ENCODE results near the gene MAP3K8. TPM values are rescaled to one million over a fixed set of nuclear protein-coding genes. Genes with fewer than 3 reads are reported as not detected.

The MAP3K8 gene
- total and polyA plus RNA-seq, 9 of the 15 experiments (the other 6 are each of a cell fraction or from before 2014, with no cell fraction given) = 6.9 to 23.6 (median 13.6) TPM

- no peak for TF ChIP-seq MTF1 (CRISPR knock-in tag; IDR thresholded peaks at IDR 0.05; ENCODE audit: borderline replicate concordance)
- no peak for TF ChIP-seq PML (IDR thresholded peaks at IDR 0.05; ENCODE audit: low read length)
- TF ChIP-seq SMAD2 (IDR thresholded peaks at IDR 0.05; ENCODE audit: low read depth, low read length) = no peak
- no peak for TF ChIP-seq XRCC4 (IDR thresholded peaks at IDR 0.05; ENCODE audit: extremely low read depth, insufficient read depth, insufficient read length)
- no peak; the same call in 1 of the 2 replicates for TF ChIP-seq GABPB1 (CRISPR knock-in tag; IDR thresholded peaks at IDR 0.05)
- no peak for TF ChIP-seq SNAPC5 (CRISPR knock-in tag; IDR thresholded peaks at IDR 0.05)
- no peak for TF ChIP-seq EP300 (IDR thresholded peaks at IDR 0.05; ENCODE audit: low read length)
- TF ChIP-seq RBM14 (IDR thresholded peaks at IDR 0.05; ENCODE audit: borderline replicate concordance, insufficient read depth, low read depth, low read length) = no peak
- TF ChIP-seq ELF2 (CRISPR knock-in tag; IDR thresholded peaks at IDR 0.05) = no peak
- TF ChIP-seq ID3 (CRISPR knock-in tag; IDR thresholded peaks at IDR 0.05) = no peak
- TF ChIP-seq ID3 (tag; IDR thresholded peaks at IDR 0.05) = no peak
- TF ChIP-seq STAT6 (CRISPR knock-in tag; IDR thresholded peaks at IDR 0.05) = no peak
- TF ChIP-seq NFATC3 (IDR thresholded peaks at IDR 0.05) = no peak
- no peak for TF ChIP-seq HMG20A (CRISPR knock-in tag; conservative IDR thresholded peaks at IDR 0.05)
- no peak for TF ChIP-seq HOMEZ (CRISPR knock-in tag; IDR thresholded peaks at IDR 0.05)
- TF ChIP-seq STAG1 (CRISPR knock-in tag; IDR thresholded peaks at IDR 0.05; ENCODE audit: borderline replicate concordance) = no peak
- TF ChIP-seq, protein P1, sequence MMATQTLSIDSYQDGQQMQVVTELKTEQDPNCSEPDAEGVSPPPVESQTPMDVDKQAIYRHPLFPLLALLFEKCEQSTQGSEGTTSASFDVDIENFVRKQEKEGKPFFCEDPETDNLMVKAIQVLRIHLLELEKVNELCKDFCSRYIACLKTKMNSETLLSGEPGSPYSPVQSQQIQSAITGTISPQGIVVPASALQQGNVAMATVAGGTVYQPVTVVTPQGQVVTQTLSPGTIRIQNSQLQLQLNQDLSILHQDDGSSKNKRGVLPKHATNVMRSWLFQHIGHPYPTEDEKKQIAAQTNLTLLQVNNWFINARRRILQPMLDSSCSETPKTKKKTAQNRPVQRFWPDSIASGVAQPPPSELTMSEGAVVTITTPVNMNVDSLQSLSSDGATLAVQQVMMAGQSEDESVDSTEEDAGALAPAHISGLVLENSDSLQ (IDR thresholded peaks at IDR 0.05) = peak; percentile 61
- no peak for TF ChIP-seq U2AF2 (optimal IDR thresholded peaks at IDR 0.05; ENCODE audit: low read depth, low read length)
- TF ChIP-seq CTBP1 (IDR thresholded peaks at IDR 0.05; ENCODE audit: borderline replicate concordance) = peak; percentile 87
- TF ChIP-seq ATF1 (CRISPR knock-in tag; IDR thresholded peaks at IDR 0.05) = no peak
- peak; percentile 24 for TF ChIP-seq ATF1 (tag; IDR thresholded peaks at IDR 0.05)
- TF ChIP-seq MTA3 (IDR thresholded peaks at IDR 0.05; ENCODE audit: borderline replicate concordance) = no peak
- TF ChIP-seq EWSR1 (IDR thresholded peaks at IDR 0.05; ENCODE audit: borderline replicate concordance, low read depth, partially characterized antibody) = no peak
- TF ChIP-seq ZNF551 (CRISPR knock-in tag; IDR thresholded peaks at IDR 0.05) = no peak
Observed at GRCh38 chr10:30493609-30494530, 59.9 kb downstream of the MAP3K8 start (continued).
